Stimulated activated CD8-positive, alpha-beta memory T cell treated with anti-CD3 and anti-CD28 coated beads, Interleukin-4, amount 100 ng/mL, for 24 hours (primary cell): Measurements from ENCODE around the gene NHERF2.

Source experiments
- DNase-seq: peaks from one replicate; pipeline ENCODE4 v3.0.0-alpha.2; 2020; ENCODE audit warnings: low read depth

The NHERF2 gene

DNA sequence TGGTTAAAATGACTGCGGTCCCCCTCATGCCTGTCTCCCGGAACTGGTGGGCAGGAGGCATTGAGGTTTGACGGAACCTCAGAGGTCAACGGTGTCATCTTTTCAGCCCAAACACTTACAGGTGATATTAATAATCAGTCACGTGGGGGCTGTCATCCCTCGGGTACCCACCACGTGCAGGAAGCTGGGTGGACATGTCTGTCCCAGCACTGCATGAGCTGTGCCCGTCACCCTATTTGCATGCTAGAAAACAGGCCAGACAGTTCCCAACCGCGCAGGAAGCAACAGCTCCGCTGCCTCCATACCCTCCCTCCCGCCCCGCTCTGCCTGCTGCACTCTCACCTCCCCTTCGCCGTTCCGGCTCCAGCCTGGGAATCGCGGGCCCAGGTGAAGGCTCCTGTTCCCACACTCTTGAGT lies 35.6 kb upstream of the NHERF2 start:
- no peak for DNase-seq

DNA sequence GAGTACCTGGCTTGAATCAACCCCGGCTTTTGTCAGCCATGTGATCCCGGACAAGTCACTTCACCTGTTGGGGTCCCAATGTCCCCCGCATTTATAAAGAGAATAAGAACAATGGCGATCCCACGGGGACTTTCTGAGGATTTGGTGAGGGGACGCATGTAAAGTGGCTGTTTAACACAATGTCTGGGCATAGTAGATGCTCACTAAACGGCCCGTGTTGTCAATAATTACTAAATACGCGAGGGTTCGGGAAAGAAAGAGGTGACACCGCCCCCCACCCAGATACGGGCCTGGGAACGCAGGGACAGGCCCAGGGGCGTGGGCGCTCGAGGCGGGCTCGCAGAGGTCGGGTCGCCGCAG lies 35.1 kb upstream of the NHERF2 start:
- DNase-seq = no peak

DNA sequence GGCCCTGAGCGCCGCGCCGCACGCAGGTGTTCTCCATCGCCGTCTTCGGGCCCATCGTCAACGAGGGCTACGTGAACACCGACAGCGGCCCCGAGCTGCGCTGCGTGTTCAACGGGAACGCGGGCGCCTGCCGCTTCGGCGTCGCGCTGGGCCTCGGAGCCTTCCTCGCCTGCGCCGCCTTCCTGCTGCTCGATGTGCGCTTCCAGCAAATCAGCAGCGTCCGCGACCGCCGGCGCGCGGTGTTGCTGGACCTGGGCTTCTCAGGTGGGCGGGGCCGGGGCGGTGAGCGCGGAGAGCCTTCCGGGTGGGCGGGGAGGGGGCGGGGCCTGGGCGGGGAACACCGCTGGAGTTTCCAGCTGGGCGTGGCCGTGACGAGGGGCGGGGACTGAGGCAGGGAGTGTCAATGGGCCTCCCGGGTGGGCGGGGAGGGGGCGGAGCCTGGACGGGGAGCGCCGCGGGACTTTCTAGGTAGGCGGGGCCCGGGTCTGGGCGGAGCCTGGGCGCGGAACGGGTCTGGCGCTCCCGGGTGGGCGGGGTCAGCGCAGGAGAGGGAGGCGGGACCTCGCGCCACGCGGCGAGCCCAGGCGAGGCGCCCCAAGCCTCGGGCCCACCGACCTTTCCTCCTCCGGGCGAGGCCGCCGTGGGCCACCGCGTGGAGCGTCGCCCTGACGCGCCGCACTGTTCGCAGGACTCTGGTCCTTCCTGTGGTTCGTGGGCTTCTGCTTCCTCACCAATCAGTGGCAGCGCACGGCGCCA lies 34.6 kb upstream of the NHERF2 start:
- DNase-seq = peak; percentile 94

DNA sequence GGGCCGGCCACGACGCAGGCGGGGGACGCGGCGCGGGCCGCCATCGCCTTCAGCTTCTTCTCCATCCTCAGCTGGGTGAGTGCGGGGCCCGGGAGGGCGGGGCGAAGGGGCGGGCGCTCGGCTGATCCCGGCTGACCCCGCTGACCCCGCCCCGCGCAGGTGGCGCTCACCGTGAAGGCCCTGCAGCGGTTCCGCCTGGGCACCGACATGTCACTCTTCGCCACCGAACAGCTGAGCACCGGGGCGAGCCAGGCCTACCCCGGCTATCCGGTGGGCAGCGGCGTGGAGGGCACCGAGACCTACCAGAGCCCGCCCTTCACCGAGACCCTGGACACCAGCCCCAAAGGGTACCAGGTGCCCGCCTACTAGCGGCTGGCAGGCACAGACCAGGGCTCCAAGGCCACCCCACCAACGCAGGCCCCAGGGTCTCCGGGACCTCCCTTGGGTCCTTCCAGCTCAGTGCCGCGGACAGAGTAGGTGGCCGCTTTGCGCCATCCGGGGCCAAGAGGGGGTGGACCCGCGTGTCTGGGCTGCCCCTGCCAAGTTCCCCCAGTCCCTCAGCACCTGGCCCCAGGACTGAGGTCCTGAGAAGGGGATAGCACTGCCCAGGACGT lies 33.9 kb upstream of the NHERF2 start:
- no peak for DNase-seq

DNA sequence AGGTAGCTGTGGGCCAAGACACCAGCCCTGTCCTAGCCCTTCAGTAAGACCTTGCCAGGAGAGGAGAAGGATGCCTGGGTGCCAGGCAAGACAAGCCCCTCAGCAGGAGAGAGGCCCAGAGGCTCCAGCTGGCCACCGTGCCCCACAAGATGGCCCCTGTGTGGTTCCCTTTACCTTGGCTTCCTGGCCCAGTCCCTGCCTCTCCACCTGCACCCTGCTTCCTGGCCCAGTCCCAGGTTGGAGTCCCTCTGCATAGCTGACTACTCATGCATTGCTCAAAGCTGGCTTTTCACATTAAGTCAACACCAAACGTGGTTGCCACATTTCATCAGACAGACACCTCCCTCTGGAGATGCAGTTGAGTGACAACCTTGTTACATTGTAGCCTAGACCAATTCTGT lies 33.0 kb upstream of the NHERF2 start:
- DNase-seq = no peak

DNA sequence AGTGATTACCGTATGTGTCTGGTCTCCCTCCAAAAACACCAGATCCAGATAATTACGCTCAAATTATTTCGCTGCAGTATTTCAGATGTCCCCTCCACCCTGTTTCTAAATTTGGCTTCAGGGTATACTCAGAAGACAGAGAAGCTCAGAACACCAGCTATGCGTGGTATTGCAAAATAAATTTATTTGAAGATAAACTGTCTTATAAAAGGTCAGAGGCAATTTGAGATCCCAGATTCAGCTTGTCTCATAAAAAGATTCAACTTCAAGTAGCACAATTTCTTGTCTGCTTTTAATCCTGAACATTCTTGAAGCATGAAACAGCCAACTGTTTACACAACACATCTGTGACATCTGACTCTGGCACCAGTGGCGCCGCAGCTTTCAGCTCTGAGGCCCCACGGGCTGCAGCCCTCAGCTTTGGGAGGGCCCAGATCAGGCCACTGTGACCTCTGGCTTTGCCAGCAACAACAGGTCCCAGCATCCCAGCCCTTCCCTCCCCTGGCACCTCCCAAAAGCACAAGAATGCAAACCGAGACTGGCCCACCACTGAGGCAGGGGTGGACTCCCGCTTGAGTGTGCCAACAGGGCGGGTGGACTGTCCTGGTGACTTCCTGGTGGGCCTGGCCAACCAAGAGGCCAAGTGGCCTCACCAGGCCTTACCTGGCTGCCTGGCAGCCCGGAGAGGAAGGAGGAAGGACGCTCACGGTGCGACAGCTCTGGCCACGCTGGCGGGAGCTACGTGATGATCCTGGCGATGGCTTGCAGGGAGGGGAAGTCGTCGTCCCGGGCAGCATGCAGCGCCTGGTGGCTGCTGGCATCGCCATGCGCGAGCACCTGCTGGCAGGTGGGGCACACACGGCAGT lies 29.0 kb upstream of the NHERF2 start:
- no peak for DNase-seq

DNA sequence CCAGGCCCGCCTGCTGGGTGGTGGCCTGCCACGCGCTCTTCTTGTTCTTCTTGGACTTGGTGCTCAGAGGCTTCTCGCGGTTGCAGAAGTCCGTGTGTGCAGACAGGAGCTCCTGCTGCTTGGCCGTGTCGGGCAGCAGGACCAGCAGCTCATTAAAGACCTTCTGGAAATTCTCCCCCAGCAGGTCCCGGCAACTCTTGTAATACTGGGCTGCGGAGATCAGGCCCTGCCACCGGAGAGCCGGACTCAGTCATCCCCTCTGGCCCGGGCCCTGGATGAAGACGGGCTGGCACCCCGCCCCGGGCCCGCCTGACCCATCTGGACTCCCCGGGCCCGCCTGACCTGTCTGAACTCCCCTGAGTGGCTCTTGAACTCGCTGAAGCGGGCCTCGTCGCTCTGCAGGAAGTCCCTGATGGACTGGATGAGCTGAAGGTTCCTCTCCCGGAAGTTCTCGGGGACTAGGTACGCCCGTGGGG lies 28.3 kb upstream of the NHERF2 start:
- DNase-seq = no peak

DNA sequence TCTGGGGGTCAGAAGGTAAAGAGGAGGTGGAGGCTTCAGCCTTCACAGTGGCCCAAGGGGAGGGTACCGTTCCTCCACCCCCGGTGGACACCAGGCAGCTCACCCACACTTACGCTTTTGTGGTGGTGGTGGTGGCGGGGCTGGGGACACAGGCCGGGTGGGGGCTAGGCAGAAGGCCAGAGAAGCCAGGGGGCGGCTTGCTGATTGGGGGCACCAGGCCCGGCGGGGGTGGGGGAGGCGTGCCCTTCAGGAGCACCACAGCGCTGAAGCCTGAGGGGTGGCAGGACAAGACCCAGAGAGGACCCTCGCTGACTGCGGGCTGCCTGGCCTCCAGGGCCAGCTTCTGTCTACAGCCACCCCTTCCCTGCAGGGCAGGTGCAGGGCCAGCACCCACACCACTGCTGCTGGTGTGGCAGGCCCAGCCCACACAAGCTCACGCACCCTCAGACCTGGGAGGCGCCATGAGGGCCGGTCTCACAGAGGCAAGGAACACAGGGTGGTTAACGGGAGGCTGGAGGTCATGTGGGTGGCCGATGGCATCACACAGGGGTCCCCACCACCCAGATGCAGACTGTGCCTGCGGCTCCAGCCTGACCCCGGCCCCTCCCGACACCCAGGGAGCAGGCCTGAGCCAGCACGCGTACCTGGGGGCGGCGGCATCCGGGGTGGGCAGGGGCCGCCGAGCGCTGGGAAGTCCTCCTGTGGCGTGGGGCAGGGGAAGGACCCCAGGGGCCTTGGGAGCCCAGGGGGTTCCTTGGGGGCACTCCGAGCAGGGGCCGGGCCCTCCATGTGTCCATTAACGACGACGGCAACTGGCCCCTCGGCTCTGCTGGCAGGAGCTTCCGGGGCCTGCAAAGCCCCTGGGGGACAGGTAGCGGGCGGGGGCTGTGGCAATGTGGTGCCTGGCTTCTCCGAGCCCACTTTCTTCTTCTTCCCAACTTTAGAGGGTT lies 27.6 kb upstream of the NHERF2 start:
- DNase-seq = no peak

DNA sequence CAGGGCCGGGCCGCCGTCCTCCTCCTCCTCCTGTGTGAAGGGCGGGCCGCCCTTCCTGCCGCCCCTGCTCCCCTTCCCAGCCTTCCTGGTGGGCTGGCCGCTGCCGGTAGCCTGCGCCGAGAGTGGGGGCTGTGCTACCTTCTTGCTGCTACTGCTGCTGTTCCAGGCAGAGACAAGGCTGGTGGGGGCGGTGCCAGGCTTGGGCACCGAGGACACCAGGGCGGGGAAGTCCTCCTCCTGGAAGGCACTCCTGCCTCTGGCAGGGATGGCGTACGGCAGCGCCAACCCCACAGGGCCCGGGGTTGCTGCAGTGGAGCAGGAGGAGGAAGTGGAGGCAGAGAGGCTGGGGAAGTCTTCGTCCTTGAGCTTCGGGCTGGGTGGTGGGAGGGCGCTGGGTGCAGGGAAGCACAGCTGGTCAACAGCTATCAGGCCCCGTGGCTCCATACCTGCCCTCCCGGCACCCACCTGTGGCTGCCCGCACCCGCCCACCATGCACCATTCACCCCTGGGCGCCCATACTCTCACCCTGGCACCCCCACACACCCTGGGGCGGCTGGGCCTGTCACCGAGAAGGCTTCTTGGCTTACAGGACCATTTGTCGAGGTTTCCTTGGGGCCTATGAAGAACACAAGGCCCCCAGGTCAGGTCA lies 26.7 kb upstream of the NHERF2 start:
- no peak for DNase-seq

DNA sequence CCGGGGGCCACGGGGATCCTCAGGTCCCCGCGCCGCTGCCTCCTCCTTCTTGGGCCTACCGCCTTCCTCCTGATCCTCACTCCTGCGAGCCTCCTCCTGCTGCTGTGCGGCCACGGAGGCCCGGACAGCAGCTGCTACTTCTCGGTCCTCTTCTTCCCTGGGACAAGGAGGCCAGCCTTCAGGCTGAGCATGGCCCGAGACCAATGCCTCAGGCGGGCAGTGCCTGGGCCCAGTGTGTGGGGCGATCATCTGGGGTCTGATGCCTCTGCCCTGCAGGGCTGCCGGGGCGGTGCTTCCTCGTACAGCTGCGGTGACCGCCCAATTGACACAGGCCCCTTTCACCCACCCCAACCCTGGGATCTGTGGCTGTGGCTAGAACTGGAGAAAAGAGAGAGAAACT lies 25.7 kb upstream of the NHERF2 start:
- no peak for DNase-seq

DNA sequence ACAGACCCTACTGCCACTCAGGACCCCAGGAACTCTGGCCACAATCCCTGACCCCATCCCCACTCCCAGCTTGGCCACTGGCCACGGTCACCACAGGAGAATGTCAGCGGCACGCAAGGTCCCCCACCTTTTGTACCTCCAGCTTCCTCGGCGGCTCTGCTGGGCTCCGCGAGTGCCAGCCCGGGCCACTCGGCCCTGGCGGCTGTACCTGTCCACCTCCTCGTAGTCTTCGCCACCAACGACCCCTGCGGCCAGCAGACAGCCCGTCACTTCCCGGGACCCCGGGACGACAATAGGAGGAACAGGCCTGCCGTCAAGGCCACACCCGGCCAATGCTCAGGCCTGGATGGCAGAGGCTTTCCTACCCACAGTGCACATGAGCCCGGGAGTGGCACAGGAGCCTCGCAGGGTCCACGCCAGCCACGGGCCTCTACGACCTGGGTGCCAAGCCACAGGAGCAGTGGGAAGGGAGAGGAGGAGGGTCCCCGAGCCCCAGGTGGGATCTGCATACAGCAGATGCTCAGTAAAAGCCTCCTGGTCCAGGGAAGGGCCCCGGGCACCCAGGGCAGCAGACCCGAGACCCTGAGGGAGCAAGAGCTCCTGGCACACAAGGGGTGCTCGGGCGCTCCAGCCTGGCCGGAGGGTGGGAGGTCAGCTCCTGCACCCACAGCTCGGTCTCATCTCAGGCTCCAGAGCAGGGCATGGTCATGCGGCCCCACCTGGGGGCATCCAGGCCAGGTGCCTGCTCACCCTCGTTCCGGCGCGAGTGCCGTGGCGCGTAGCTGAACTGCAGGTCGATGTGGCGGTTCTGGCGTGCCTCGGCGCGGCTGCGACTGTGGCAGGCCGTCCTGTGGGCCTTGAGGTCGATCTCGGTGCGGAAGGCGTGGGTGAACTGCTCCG lies 25.0 kb upstream of the NHERF2 start:
- DNase-seq = no peak

DNA sequence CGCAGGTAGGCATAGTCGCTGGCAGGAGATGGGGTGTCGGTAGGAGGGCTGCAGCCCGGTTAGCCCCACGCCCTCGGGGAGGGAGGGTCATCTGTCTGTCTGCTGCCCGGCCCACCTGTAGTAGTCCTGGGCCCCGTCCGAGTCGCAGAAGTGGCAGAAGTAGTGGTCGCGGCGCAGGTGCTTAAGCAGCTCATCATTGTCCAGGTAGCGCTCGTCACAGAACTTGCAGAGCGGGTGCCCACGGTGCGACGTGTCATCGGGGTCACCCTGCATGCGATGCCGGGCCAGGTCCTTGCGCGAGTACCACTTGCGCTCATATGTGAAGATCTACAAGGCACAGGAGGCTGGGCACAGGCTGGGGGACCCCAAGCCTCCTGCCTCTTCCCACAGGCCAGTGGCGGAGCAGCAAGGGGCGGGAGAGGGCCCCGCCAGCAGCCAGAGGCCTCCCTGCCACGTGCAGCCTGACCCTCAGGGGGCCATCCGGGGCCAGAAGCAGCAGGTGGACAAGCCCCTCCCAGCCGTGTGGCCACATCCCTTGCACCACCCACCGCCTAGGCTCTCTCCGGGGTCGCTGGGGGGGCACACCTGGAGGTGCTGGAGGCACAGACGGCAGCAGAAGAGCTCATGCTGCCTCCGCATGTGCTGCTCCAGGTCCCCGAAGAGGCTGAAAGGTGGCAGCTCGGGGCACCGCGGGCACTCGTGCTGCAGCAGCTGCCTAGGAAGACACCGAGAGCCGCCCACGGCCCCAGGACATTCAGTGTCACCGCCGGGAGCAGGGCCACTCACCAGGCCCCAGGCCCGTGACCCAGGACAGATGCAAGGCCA lies 24.1 kb upstream of the NHERF2 start:
- no peak for DNase-seq

DNA sequence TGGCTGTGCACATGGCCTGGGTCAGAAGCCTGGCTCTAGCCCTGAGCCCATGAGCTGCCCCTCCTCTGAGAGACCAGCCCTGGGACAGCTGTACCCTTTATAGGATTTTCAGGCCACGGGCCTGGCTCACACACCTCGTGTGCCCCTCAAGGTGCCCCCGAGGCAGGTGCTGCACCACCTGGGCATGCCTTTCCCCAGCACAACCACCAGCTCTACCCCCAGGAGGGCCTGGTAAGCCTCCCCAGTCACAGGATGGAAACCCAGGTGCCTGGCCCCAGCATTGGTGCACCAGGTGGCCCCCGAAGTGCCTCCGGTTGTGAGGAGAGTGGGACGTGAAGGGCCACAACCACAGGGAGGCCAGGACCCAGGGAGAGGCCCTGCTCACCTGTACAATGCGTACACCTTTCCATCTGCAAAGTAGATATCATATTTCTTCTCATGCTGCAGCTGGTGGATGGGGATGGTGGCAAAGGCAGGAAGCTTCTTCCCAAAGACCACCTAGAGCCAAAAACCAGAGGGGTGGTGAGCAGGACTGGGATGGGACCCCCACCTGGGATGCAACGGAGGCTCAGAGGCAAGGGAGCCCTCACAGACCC lies 23.4 kb upstream of the NHERF2 start:
- DNase-seq = no peak

DNA sequence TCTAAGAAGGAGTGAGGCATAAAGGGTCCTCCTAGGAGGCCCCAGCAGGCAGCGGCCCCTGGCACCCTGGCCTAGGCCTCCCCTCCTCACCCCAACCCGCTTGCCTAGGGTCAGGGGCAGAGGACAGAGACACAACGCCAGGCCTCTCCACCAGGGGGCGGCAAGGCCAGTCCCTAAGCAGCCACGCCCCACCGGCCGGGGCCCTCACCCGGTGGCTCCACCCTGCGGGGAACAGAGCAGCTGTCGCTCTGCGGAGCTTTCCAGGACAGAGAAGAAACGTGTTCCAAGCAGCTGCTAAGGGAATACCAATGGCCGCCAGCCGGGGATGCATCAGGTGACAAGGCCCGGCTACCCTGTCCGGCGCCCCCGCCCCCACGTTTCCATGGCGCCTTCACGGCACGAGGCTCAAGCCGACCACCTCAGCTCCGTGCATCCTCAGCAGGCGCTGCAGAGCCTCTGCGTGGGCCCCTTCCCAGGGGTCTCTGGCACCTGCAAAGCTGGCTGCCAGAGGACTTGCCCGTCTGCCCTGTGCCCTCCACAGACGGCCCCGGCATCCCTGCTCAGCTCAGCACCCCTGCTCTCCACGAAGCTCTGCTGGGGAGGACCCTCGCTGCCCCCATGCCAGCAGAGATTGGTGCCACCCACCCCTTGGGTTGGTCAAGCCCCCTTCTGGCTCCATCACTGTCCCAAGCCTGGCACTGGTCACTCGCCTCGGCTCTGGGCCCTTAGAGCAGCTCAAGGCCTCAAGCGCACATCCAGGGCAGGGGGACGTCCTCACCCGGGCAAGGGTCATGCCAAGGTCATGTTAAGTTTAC lies 22.7 kb upstream of the NHERF2 start:
- DNase-seq = peak; percentile 84

DNA sequence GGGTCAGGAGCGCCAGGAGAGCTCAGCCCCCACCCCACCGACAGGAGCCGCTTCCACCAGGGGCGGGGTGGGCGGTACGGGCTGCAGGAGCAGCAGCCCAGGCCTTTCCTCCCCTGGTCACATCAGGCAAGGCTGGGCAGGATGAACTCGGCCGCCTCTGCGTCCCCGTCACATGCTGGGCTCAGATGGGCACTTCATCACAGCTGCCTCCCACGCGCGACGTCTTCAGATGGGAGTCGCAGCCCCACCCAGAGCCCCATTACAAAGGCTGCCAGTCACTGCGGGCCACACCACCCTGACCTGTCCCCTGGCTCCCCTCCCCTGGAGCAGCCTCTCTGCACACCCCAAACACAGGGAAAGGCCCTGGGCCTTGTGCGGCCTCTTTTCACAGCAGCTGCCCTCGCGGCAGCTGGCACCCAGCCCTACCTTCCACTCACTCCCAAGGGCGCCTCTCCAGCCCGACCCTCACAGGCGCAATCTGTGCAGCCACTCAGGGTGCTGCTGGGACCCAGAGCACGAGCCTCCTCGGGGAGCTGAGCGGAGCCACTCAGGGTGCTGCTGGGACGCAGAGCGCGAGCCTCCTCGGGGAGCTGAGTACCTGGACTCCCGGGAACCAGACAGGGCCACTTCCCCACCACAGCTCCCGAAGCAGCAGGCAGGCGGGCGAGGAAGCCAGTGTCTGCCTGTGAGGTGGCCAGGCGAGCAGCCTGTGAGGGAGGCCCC lies 21.7 kb upstream of the NHERF2 start:
- DNase-seq = no peak

DNA sequence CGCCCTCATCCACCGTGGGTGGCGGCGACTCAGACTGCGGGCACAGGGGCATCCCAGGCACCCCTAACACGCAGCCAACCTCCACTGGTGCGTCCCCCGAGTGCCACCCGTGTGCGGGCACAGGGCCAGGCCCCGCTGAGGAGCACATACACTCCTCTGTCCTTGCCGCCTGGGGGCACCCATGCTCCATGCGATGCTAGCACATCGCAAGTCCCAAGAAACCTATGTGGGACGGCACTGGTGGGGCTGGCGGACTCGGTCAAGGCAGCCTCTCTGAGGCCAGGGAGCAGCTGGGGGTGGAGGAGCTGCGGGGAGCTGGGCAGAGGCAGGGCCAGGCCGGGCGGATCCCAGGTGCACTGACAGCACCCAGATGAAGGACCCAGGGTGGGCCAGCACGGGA lies 21.1 kb upstream of the NHERF2 start:
- DNase-seq = no peak

DNA sequence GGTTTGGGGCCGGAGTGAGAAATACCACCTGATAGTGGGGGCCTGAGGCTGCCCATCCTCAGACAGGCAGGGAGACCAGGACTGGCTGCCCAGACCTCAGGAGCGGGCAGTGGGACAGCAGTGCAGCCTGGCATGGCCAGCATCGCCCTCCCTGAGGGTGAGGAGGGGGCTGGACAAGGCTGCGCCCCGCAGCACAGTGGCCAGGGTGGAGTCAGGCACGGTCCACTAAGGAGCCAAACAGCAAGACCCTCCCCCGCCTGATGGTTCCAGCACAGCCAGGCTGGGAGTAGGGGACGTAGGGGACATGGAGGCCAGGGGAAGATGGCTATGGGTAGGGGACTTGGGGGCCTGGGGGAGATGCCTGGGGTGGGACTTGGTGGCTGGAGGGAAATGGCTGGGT lies 20.4 kb upstream of the NHERF2 start:
- no peak for DNase-seq
